HepG2 (cell line): ENCODE data around the gene HNRNPUL1. TPM values are rescaled to one million over a fixed set of nuclear protein-coding genes. Genes with fewer than 3 reads are reported as not detected.

Experiments used
- ARNT2 ChIP-seq: sonication (generic); formaldehyde crosslinking; IDR thresholded peaks from 2 replicates; pipeline ENCODE4 v1.8.0; 2022; ENCODE audit warnings: mild to moderate bottlenecking, low read depth, missing genetic modification reagents, moderate library complexity
- HNRNPH1 ChIP-seq: fragments of 200-400 bp; formaldehyde crosslinking; optimal IDR thresholded peaks from 2 replicates; pipeline ENCODE3; 2017; ENCODE audit warnings: mild to moderate bottlenecking, low read depth, low read length
- NFAT5 ChIP-seq: sonication (generic); formaldehyde crosslinking; IDR thresholded peaks from 2 replicates; pipeline ENCODE4 v1.4.0; 2020; ENCODE audit warnings: missing genetic modification reagents
- SIX1 ChIP-seq: sonication (generic); formaldehyde crosslinking; IDR thresholded peaks from 2 replicates; pipeline ENCODE4 v1.4.0; 2020; ENCODE audit warnings: missing genetic modification reagents, borderline replicate concordance
- SP1 ChIP-seq, 2 experiments: fragments of 450-650 bp in 1 of 2; sonication (generic) in 1 of 2; formaldehyde crosslinking in 1 of 2; IDR thresholded peaks; 2 replicates each; pipeline versions ENCODE4 v1.4.0 to v1.6.1; 2016 to 2020; ENCODE audit warnings: missing genetic modification reagents in 1 of 2
- SP140L ChIP-seq: sonication (generic); formaldehyde crosslinking; IDR thresholded peaks from 2 replicates; pipeline ENCODE4 v1.4.0; 2020; ENCODE audit warnings: missing genetic modification reagents, borderline replicate concordance
- ZNF512B ChIP-seq: sonication (generic); formaldehyde crosslinking; IDR thresholded peaks from 2 replicates; pipeline ENCODE4 v1.5.1; 2020; ENCODE audit warnings: missing genetic modification reagents, mild to moderate bottlenecking, borderline replicate concordance
- ZNF670 ChIP-seq: sonication (generic); formaldehyde crosslinking; IDR thresholded peaks from 2 replicates; pipeline ENCODE4 v1.8.0; 2022; ENCODE audit warnings: mild to moderate bottlenecking, missing genetic modification reagents, borderline replicate concordance
- ZNF790 ChIP-seq: sonication (generic); formaldehyde crosslinking; IDR thresholded peaks from 2 replicates; pipeline ENCODE4 v1.8.0; 2022; ENCODE audit warnings: missing genetic modification reagents, mild to moderate bottlenecking, borderline replicate concordance
- polyA plus RNA-seq, 8 experiments: library from polyadenylated mRNA; depleted of rRNA in 3 of 8; stranded (reverse) in 7 of 8; unstranded in 1 of 8; fragments of >200 nt; fragmentation: Illumina TruSeq in 4 of 8; extraction: Trizol in 4 of 8; gene quantifications; 2 replicates each; pipeline versions ENCODE4 v1.2.1 to v1.2.3, GENCODE V29; 2011 to 2016; ENCODE audit warnings: low read depth in 4 of 8, missing spikeins in 1 of 8, mixed read lengths in 1 of 8; ENCODE audit not compliant: insufficient read depth in 1 of 8
- total RNA-seq, 5 experiments: library from RNA; depleted of rRNA; stranded (reverse); fragments of >200 nt; fragmentation: Illumina TruSeq; extraction: Trizol; gene quantifications; 2 replicates each; pipeline ENCODE4 v1.2.3, GENCODE V29; 2016; ENCODE audit warnings: low read depth in 1 of 5
- TF ChIP-seq, protein P1 (sequence below), 2 experiments: sonication (generic) in 1 of 2; formaldehyde crosslinking in 1 of 2; IDR thresholded peaks; 2 replicates each; pipeline versions ENCODE4 v1.5.1 to v1.6.1; 2011 to 2020; ENCODE audit warnings: borderline replicate concordance in 1 of 2, low read depth in 1 of 2, low read length in 1 of 2, mild to moderate bottlenecking in 1 of 2, missing genetic modification reagents in 1 of 2, moderate library complexity in 1 of 2

Gene HNRNPUL1
- total and polyA plus RNA-seq, 2 of the 13 experiments (the other 11 are each of a cell fraction or from before 2014, with no cell fraction given): 30.9 to 81.7 TPM

GRCh38 chr19:41311072-41311471, 46.9 kb downstream of the HNRNPUL1 start (continued):
- TF ChIP-seq, protein P1, sequence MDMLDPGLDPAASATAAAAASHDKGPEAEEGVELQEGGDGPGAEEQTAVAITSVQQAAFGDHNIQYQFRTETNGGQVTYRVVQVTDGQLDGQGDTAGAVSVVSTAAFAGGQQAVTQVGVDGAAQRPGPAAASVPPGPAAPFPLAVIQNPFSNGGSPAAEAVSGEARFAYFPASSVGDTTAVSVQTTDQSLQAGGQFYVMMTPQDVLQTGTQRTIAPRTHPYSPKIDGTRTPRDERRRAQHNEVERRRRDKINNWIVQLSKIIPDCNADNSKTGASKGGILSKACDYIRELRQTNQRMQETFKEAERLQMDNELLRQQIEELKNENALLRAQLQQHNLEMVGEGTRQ (IDR thresholded peaks at IDR 0.05; ENCODE audit: low read depth, low read length): no peak
- TF ChIP-seq, protein P1 (CRISPR knock-in tag; IDR thresholded peaks at IDR 0.05; ENCODE audit: borderline replicate concordance): no peak
- no peak for TF ChIP-seq SIX1 (CRISPR knock-in tag)
- no peak for TF ChIP-seq NFAT5 (CRISPR knock-in tag)
- TF ChIP-seq ZNF512B (CRISPR knock-in tag): no peak
- no peak for TF ChIP-seq ZNF790 (CRISPR knock-in tag)
- no peak for TF ChIP-seq SP1 (IDR thresholded peaks at IDR 0.05)
- no peak for TF ChIP-seq SP1 (CRISPR knock-in tag; IDR thresholded peaks at IDR 0.05)
- no peak for TF ChIP-seq ZNF670 (CRISPR knock-in tag)
- TF ChIP-seq ARNT2 (CRISPR knock-in tag): no peak
- no peak for TF ChIP-seq HNRNPH1
- no peak for TF ChIP-seq SP140L
